Endothelial cell (in vitro differentiated cells): ENCODE results near the gene SKI. TPM values are rescaled to one million over a fixed set of nuclear protein-coding genes. Genes with fewer than 3 reads are reported as not detected.

Source experiments
- DNase-seq: peaks from one replicate; pipeline ENCODE4 v3.0.0; 2021; ENCODE audit warnings: low spot score
- H3K27ac Mint-ChIP-seq: one replicate; pipeline ENCODE4 v1.8.0; 2021; ENCODE audit warnings: mixed read lengths, inconsistent platforms; ENCODE audit not compliant: unreplicated experiment
- H3K27me3 Mint-ChIP-seq: one replicate; pipeline ENCODE4 v1.8.0; 2021; ENCODE audit warnings: mild to moderate bottlenecking, moderate library complexity, mixed read lengths, inconsistent platforms; ENCODE audit not compliant: unreplicated experiment
- H3K36me3 Mint-ChIP-seq: one replicate; pipeline ENCODE4 v1.8.0; 2021; ENCODE audit warnings: mild to moderate bottlenecking, low read depth, mixed read lengths, inconsistent platforms; ENCODE audit not compliant: unreplicated experiment
- H3K4me1 Mint-ChIP-seq: one replicate; pipeline ENCODE4 v1.8.0; 2021; ENCODE audit warnings: mild to moderate bottlenecking, mixed read lengths, inconsistent platforms; ENCODE audit not compliant: unreplicated experiment
- H3K4me3 Mint-ChIP-seq: one replicate; pipeline ENCODE4 v1.8.0; 2021; ENCODE audit warnings: mild to moderate bottlenecking, mixed read lengths, inconsistent platforms; ENCODE audit not compliant: unreplicated experiment
- H3K9me3 Mint-ChIP-seq: one replicate; pipeline ENCODE4 v1.8.0; 2021; ENCODE audit warnings: mixed read lengths, inconsistent platforms; ENCODE audit not compliant: unreplicated experiment
- CTCF ChIP-seq: fragments of 200-600 bp; sonication (generic); IDR thresholded peaks from one replicate; pipeline ENCODE4 v1.5.0; 2021; ENCODE audit warnings: antibody characterized with exemption; ENCODE audit not compliant: unreplicated experiment
- total RNA-seq: library from RNA; stranded (reverse); fragmentation: NEBNext Ultra II Directional; extraction: Animal tissue kit (Norgen Biotek cat#: 25700); gene quantifications from one replicate; pipeline ENCODE4 v1.2.1, GENCODE V29; 2021; ENCODE audit not compliant: unreplicated experiment

The SKI gene
- total RNA-seq, 1 donor from 2014 or later: 73.3 TPM

- H3K27me3 Mint-ChIP-seq: peaks cover 4% of the 10 kb centered on the region
- H3K27ac Mint-ChIP-seq: peak overlapping the region; percentile 82
- peaks cover 27% of the 10 kb centered on the region for H3K4me1 Mint-ChIP-seq
- no peak for TF ChIP-seq CTCF
- H3K4me3 Mint-ChIP-seq: peak overlapping the region; percentile 67
- DNase-seq: no peak
- H3K36me3 Mint-ChIP-seq: peaks cover 8% of the 10 kb centered on the region
- no peaks in the 10 kb centered on the region for H3K9me3 Mint-ChIP-seq
These were observed 38.3 kb downstream of the SKI start for GRCh38 chr1:2266301-2266975.

- TF ChIP-seq CTCF: no peak
- no peak for DNase-seq
- H3K4me3 Mint-ChIP-seq: no peak overlapping the region
- H3K4me1 Mint-ChIP-seq: peaks cover 30% of the 10 kb centered on the region
- H3K27ac Mint-ChIP-seq: peak overlapping the region; percentile 57
- peaks cover 8% of the 10 kb centered on the region for H3K36me3 Mint-ChIP-seq
- H3K9me3 Mint-ChIP-seq: no peaks in the 10 kb centered on the region
- H3K27me3 Mint-ChIP-seq: peaks cover 4% of the 10 kb centered on the region
These were observed 39.1 kb downstream of the SKI start for GRCh38 chr1:2267051-2267830.

- H3K4me3 Mint-ChIP-seq: no peak overlapping the region
- H3K9me3 Mint-ChIP-seq: no peaks in the 10 kb centered on the region
- DNase-seq: no peak
- peaks cover 4% of the 10 kb centered on the region for H3K27me3 Mint-ChIP-seq
- peaks cover 8% of the 10 kb centered on the region for H3K36me3 Mint-ChIP-seq
- no peak for TF ChIP-seq CTCF
- H3K4me1 Mint-ChIP-seq: peaks cover 31% of the 10 kb centered on the region
- no peak overlapping the region for H3K27ac Mint-ChIP-seq
These were observed 39.7 kb downstream of the SKI start for GRCh38 chr1:2267862-2268261.

GRCh38 chr1:2268285-2269056 lies 40.4 kb downstream of the SKI start:
- Mint-ChIP-seq H3K9me3 (no peaks in the 10 kb centered on the region), H3K36me3 (peaks cover 8% of the 10 kb centered on the region), H3K27ac (peak overlapping the region; percentile 31), H3K4me1 (peaks cover 31% of the 10 kb centered on the region), H3K27me3 (peaks cover 4% of the 10 kb centered on the region), H3K4me3 (no peak overlapping the region)
- DNase-seq: no peak
- TF ChIP-seq CTCF: no peak
